GM21423 (cell line): Measurements from ENCODE around the gene MACROD2.

Source experiments
- ATAC-seq: cut with Tn5 transposase; IDR thresholded peaks from one replicate; pipeline ENCODE4 v1.9.1; 2021; ENCODE audit warnings: mild to moderate bottlenecking, moderate library complexity; ENCODE audit not compliant: unreplicated experiment

MACROD2 gene

GRCh38 chr20:15061955-15062354 is 1066.6 kb downstream of the MACROD2 start:
- no peak for ATAC-seq

GRCh38 chr20:15063081-15063480 is 1067.8 kb downstream of the MACROD2 start:
- no peak for ATAC-seq

GRCh38 chr20:15064741-15065140 is 1069.4 kb downstream of the MACROD2 start:
- ATAC-seq = no peak

- ATAC-seq = no peak
These were observed 1070.5 kb downstream of the MACROD2 start for GRCh38 chr20:15065794-15066193.

- ATAC-seq = no peak
These were observed 1073.2 kb downstream of the MACROD2 start for GRCh38 chr20:15068486-15068885.

- no peak for ATAC-seq
These were observed 1074.0 kb downstream of the MACROD2 start for GRCh38 chr20:15069355-15069754.

- no peak for ATAC-seq
These were observed 1075.9 kb downstream of the MACROD2 start for GRCh38 chr20:15071085-15071808.

GRCh38 chr20:15072316-15072715 is 1077.0 kb downstream of the MACROD2 start:
- ATAC-seq = no peak

GRCh38 chr20:15075586-15075985 is 1080.3 kb downstream of the MACROD2 start:
- no peak for ATAC-seq

GRCh38 chr20:15076785-15077184 is 1081.5 kb downstream of the MACROD2 start:
- ATAC-seq = no peak

- no peak for ATAC-seq
These were observed 1082.5 kb downstream of the MACROD2 start for GRCh38 chr20:15077733-15078250.

GRCh38 chr20:15079594-15080340 is 1084.5 kb downstream of the MACROD2 start:
- ATAC-seq = no peak

- no peak for ATAC-seq
These were observed 1085.9 kb downstream of the MACROD2 start for GRCh38 chr20:15081261-15081660.

- no peak for ATAC-seq
These were observed 1096.2 kb downstream of the MACROD2 start for GRCh38 chr20:15091421-15092037.

GRCh38 chr20:15098351-15098750 is 1103.0 kb downstream of the MACROD2 start:
- no peak for ATAC-seq

- ATAC-seq = no peak
These were observed 1103.8 kb downstream of the MACROD2 start for GRCh38 chr20:15099130-15099529.

- ATAC-seq = peak; percentile 71
These were observed 1105.3 kb downstream of the MACROD2 start for GRCh38 chr20:15100506-15101160.

- ATAC-seq = no peak
These were observed 1112.6 kb downstream of the MACROD2 start for GRCh38 chr20:15107931-15108330.

- no peak for ATAC-seq
These were observed 1114.2 kb downstream of the MACROD2 start for GRCh38 chr20:15109494-15109893.

GRCh38 chr20:15111654-15112053 is 1116.3 kb downstream of the MACROD2 start:
- ATAC-seq = no peak

- ATAC-seq = no peak
These were observed 1117.9 kb downstream of the MACROD2 start for GRCh38 chr20:15113144-15113773.
